ENCODE measurements around the gene PREB.

- TF ChIP-seq POLR2A (IDR thresholded peaks at IDR 0.05) (no peak), CTCF (IDR thresholded peaks at IDR 0.05) (no peak)
These were observed 28.5 kb downstream of the PREB start for GRCh38 chr2:27105981-27106380.
